Esophagus squamous epithelium (tissue), 4 donors: Measurements from ENCODE around the gene ZFAND3.

Experiments
- POLR2A ChIP-seq, 4 donors: fragments of 450-650 bp; IDR thresholded peaks; one replicate each; pipeline ENCODE4 v1.6.1; 2017; ENCODE audit warnings: antibody characterized with exemption in 4 of 4, mild to moderate bottlenecking in 4 of 4, moderate library complexity in 3 of 4
- TF ChIP-seq, protein P1 (sequence below), 6 experiments: fragments of 450-650 bp in 4 of 6; fragments of 200-600 bp in 2 of 6; sonication (generic) in 2 of 6; IDR thresholded peaks; one replicate each; pipeline ENCODE4 v1.5.1; 2016 to 2019; ENCODE audit warnings: antibody characterized with exemption in 6 of 6, mild to moderate bottlenecking in 4 of 6, moderate library complexity in 4 of 6

DNA sequence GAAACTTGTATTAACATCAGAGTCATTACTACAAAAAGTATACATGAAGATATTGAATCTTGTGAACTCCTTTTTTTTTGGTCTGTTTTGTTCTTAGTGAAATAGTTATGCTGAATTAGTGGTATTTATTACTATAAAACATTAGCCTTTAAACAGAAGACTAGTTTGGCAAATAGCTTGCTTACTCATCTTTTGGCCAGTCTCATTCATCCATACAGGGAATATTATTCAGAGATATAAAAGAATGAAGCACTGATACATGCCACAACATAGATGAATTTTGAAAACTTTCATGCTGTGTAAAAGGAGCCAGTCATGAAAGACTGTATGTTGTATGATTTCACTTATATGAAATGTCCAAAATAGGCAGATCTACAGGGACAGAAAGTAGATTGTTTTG, 205.9 kb downstream of the ZFAND3 start:
- TF ChIP-seq POLR2A (IDR thresholded peaks at IDR 0.05) = no peak
- TF ChIP-seq, protein P1, sequence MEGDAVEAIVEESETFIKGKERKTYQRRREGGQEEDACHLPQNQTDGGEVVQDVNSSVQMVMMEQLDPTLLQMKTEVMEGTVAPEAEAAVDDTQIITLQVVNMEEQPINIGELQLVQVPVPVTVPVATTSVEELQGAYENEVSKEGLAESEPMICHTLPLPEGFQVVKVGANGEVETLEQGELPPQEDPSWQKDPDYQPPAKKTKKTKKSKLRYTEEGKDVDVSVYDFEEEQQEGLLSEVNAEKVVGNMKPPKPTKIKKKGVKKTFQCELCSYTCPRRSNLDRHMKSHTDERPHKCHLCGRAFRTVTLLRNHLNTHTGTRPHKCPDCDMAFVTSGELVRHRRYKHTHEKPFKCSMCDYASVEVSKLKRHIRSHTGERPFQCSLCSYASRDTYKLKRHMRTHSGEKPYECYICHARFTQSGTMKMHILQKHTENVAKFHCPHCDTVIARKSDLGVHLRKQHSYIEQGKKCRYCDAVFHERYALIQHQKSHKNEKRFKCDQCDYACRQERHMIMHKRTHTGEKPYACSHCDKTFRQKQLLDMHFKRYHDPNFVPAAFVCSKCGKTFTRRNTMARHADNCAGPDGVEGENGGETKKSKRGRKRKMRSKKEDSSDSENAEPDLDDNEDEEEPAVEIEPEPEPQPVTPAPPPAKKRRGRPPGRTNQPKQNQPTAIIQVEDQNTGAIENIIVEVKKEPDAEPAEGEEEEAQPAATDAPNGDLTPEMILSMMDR (IDR thresholded peaks at IDR 0.05) = no peak
